D721Med (cell line): ENCODE measurements around the gene RNF6.

ENCODE experiments used
- DNase-seq: peaks from one replicate; pipeline ENCODE4 v3.0.0; 2011; ENCODE audit warnings: low spot score; ENCODE audit not compliant: insufficient read length
- FAIRE-seq: peaks from 2 replicates; lab custom pipeline; 2011; peaks lifted over from hg19 to GRCh38; lab: Jason Lieb, UNC
- CTCF ChIP-seq: IDR thresholded peaks from 2 replicates; pipeline ENCODE4 v1.5.1; 2012; ENCODE audit warnings: mild to moderate bottlenecking, control low read depth; ENCODE audit not compliant: insufficient read depth; ENCODE audit errors: missing control alignments

The RNF6 gene

GRCh38 chr13:26247011-26247410, 24.9 kb upstream of the RNF6 start:
- DNase-seq: no peak

GRCh38 chr13:26246154-26246553, 24.0 kb upstream of the RNF6 start:
- FAIRE-seq (no peak), DNase-seq (no peak)
- TF ChIP-seq CTCF: no peak

More at GRCh38 chr13:26247011-26247410, 24.9 kb upstream of the RNF6 start:
- no peak for TF ChIP-seq CTCF
- no peak for FAIRE-seq

- FAIRE-seq (no peak), DNase-seq (no peak)
- no peak for TF ChIP-seq CTCF
Measured at GRCh38 chr13:26236296-26236695, 14.2 kb upstream of the RNF6 start.

GRCh38 chr13:26230703-26231102, 8.6 kb upstream of the RNF6 start:
- no peak for TF ChIP-seq CTCF
- FAIRE-seq: no peak
- no peak for DNase-seq

GRCh38 chr13:26229080-26229615, 7.0 kb upstream of the RNF6 start:
- FAIRE-seq (no peak), DNase-seq (no peak)
- no peak for TF ChIP-seq CTCF

GRCh38 chr13:26228096-26228495, 6.0 kb upstream of the RNF6 start:
- no peak for TF ChIP-seq CTCF

GRCh38 chr13:26227166-26227971, 5.3 kb upstream of the RNF6 start:
- DNase-seq: no peak

More at GRCh38 chr13:26228096-26228495, 6.0 kb upstream of the RNF6 start:
- FAIRE-seq (no peak), DNase-seq (no peak)

More at GRCh38 chr13:26227166-26227971, 5.3 kb upstream of the RNF6 start:
- no peak for TF ChIP-seq CTCF
- no peak for FAIRE-seq
